ENCODE results near the gene FAM186B.
A peak's percentile ranks its signal among the peaks of the same experiment; 100 is the strongest.

FAM186B gene

DNA sequence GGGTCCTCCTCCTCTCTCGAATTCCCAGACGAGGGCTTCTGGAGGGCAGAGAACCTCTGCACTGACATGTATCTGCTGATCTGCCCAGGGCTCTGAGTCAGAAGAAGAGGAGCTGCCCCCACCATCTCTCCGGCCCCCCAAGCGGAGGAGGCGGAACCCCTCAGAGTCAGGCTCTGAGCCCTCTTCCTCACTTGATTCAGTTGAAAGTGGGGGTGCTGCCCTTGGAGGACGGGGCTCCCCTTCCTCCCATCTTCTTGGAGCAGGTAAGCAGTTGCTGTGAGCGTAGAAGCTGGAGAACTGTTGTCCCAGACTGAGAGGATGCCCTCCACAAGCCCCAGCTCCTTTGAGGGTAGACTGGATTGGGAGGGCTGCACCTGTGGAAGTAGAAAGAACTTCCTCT lies 37.7 kb upstream of the FAM186B start:
- TF ChIP-seq, protein P1, sequence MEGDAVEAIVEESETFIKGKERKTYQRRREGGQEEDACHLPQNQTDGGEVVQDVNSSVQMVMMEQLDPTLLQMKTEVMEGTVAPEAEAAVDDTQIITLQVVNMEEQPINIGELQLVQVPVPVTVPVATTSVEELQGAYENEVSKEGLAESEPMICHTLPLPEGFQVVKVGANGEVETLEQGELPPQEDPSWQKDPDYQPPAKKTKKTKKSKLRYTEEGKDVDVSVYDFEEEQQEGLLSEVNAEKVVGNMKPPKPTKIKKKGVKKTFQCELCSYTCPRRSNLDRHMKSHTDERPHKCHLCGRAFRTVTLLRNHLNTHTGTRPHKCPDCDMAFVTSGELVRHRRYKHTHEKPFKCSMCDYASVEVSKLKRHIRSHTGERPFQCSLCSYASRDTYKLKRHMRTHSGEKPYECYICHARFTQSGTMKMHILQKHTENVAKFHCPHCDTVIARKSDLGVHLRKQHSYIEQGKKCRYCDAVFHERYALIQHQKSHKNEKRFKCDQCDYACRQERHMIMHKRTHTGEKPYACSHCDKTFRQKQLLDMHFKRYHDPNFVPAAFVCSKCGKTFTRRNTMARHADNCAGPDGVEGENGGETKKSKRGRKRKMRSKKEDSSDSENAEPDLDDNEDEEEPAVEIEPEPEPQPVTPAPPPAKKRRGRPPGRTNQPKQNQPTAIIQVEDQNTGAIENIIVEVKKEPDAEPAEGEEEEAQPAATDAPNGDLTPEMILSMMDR (IDR thresholded peaks at IDR 0.05; ENCODE audit: low read depth, low read length), result no peak
- no peak for DNase-seq (ENCODE audit: extremely low read depth, low read depth)

DNA sequence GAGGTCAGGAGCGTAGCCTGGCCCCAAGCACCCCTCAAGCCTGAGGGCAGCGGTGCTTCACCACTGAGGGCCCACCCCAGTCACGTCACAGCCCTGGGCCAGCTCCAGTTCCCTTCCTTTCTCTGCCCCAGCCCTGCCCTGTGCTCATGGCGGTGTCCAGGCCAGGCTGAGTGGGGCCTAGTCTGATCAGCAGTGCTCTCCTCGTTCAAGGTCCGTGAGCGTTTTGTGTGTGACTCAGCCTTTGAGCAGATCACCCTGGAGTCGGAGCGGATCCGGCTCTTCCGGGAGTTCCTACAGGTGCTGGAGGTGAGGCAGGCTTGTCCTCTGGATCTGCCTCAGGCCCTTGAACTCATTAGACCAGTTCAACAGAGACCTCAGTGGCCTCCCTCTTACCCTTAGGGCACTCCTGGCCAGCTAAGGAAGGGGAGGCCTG lies 36.9 kb upstream of the FAM186B start:
- TF ChIP-seq, protein P1 (IDR thresholded peaks at IDR 0.05; ENCODE audit: low read depth, low read length), result no peak
- DNase-seq (ENCODE audit: extremely low read depth, low read depth), result no peak

DNA sequence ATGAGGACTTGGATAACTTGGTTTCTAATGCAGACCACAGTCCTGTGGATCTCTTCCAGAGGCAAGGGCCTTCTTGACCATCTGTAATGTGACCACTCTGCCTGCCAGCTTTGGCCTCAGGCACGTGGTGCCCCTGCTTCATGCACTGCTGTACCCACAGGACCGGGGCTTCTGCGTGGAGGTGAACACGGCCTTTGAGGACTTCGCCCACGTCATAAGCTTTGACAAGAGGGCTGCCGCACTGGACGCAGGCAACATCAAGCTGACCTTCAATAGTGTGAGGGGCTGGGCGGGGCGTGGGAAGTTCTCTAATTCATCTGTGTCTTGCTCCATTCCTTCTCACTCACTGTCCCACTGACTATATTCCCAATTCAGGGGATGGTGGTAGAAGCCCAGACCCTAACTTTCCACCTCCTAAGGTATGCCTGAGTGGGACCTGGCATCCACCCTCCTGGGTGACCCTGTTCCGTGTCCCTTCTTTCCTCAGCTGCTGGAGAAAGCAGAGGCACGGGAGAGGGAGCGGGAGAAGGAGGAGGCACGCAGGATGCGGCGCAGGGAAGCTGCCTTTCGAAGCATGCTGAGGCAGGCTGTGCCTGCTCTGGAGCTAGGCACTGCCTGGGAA lies 36.4 kb upstream of the FAM186B start:
- TF ChIP-seq, protein P1 (IDR thresholded peaks at IDR 0.05; ENCODE audit: low read depth, low read length), result no peak
- no peak for DNase-seq (ENCODE audit: extremely low read depth, low read depth)

DNA sequence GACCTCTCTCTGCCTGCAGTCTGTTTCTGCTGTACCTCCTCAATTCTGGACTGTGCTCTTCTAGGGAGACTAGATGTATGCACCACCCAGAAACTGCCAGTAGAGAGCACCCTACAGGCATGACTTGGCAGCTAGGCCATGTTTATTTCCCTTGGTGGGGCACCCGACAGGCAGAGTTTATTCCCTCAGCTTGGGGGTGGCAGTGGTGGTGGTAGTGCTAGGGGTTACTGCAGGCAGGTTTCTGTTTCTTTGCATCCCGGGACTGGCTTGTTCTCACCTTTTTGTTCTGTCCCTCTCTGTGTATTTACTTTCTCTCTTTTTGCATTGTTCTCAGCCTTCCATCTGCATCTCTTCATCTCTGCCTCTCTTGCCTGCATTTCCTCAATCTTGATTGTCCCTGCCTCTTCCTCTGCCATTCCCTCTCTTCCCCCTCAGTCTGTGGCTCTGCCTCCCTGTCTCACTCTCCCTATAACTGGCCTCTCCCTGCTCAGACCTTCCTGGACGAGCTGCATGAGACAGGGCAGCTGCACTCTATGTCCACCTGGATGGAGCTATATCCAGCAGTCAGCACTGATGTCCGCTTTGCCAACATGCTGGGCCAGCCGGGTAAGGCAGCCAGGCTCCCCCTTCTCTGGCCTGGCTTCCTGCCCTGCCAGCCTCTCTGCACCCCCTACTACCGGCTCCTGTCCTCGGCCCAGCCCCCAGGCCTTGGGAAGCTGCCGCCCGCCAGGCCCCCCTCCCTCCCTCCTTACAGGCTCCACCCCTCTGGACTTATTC lies 31.7 kb upstream of the FAM186B start:
- TF ChIP-seq, protein P1 (IDR thresholded peaks at IDR 0.05; ENCODE audit: low read depth, low read length), result peak; percentile 76
- peak; percentile 23 for DNase-seq (ENCODE audit: extremely low read depth, low read depth)

DNA sequence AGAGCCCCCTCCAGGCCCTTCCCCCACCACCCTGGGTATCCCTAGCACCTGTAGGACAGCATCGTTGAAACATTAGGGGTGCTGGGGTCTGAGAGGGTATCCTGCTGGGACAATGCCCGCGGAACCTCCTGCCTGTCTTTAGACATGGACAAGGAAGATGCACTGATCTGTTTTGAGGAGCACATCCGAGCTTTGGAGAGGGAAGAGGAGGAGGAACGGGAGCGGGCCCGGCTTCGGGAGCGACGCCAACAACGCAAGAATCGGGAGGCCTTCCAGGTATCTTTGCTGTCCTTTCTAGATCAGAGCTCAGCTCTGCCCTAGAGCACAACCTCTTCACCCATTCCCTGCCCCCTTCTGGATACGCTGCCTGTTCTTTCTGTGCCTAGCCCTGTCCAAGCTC lies 31.1 kb upstream of the FAM186B start:
- TF ChIP-seq, protein P1 (IDR thresholded peaks at IDR 0.05; ENCODE audit: low read depth, low read length), result no peak
- DNase-seq (ENCODE audit: extremely low read depth, low read depth), result no peak

DNA sequence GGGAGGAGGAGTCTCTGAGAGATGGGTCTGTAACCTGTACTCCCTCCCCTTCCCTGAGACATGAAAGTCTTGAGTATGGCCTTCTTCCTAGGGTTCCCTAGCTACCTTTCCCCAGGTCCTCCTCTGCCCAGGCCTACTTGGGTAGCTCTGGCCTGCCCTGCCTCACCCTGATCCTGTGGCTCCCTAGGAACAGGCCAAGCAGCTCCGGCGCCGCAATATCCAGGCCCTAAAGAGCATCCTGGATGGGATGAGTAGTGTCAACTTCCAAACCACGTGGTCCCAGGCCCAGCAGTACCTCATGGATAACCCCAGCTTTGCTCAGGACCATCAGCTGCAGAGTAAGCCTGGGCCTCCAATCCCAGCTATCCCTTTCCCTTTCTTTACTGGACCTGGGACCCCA lies 30.2 kb upstream of the FAM186B start:
- TF ChIP-seq, protein P1 (IDR thresholded peaks at IDR 0.05; ENCODE audit: low read depth, low read length), result no peak
- DNase-seq (ENCODE audit: extremely low read depth, low read depth), result no peak

DNA sequence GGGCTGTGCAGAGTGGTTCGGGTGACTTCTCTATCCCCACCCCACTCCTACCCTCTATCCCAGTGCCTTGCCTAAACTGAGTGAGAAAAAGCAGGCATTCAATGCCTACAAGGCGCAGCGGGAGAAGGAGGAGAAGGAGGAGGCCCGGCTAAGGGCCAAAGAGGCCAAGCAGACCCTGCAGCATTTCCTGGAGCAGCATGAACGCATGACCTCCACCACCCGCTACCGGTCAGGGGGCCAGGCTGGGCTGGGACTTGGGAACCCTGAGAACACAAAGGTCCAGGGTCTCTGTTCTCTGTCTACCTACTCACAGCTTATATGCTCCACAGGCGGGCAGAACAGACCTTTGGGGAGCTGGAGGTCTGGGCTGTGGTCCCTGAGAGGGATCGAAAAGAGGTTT lies 29.6 kb upstream of the FAM186B start:
- no peak for DNase-seq (ENCODE audit: extremely low read depth, low read depth)
- TF ChIP-seq, protein P1 (IDR thresholded peaks at IDR 0.05; ENCODE audit: low read depth, low read length), result no peak

All from AG09319 (cell line).